PC-3 (cell line): ENCODE results near the gene SHROOM3. TPM values are rescaled to one million over a fixed set of nuclear protein-coding genes. Genes with fewer than 3 reads are reported as not detected.

Source experiments
- ATAC-seq: fragments of 200-7000 bp; cut with Tn5 transposase; 2 replicates; pipeline ENCODE4 v1.9.1; 2020; ENCODE audit warnings: mild to moderate bottlenecking, moderate library complexity
- BruUV-seq: library from RNA; stranded (reverse); fragments of 400-500 nt; replicated peaks from 2 replicates; lab custom pipeline; 2021; lab: Mats Ljungman, UMichigan
- CTCF ChIA-PET: fragments of 300-600 bp; sonication (Branson Sonifier 250); formaldehyde crosslinking; loops from one replicate; lab custom pipeline; 2022; ENCODE audit warnings: antibody characterized with exemption; lab: Charles Lee
- POLR2A ChIA-PET: fragments of 300-600 bp; sonication (Branson Sonifier 250); formaldehyde crosslinking; loops from one replicate; lab custom pipeline; 2022; ENCODE audit warnings: antibody characterized with exemption; ENCODE audit not compliant: unreplicated experiment; lab: Charles Lee
- DNase-seq: peaks from one replicate; pipeline ENCODE4 v3.0.0-alpha.2; 2015
- H2AFZ ChIP-seq: fragments of 300-600 bp; sonication (generic); 2 replicates; pipeline ENCODE4 v1.6.0; 2016; ENCODE audit warnings: antibody characterized with exemption, low read length
- H3F3A ChIP-seq: fragments of 300-600 bp; sonication (generic); one replicate; pipeline ENCODE4 v1.6.0; 2017; ENCODE audit warnings: antibody characterized with exemption, low read length, control low read depth, mild to moderate bottlenecking; ENCODE audit not compliant: unreplicated experiment
- H3K27ac ChIP-seq: fragments of 300-600 bp; sonication (generic); 2 replicates; pipeline ENCODE4 v1.5.1; 2016; ENCODE audit warnings: mild to moderate bottlenecking, low read length
- H3K27me3 ChIP-seq: fragments of 300-600 bp; sonication (generic); 2 replicates; pipeline ENCODE4 v1.6.1; 2016; ENCODE audit warnings: low read length, mixed read lengths
- H3K36me3 ChIP-seq: fragments of 300-600 bp; sonication (generic); 2 replicates; pipeline ENCODE4 v1.6.1; 2016; ENCODE audit warnings: low read depth, mixed run types, low read length, mixed read lengths
- H3K4me1 ChIP-seq: fragments of 300-600 bp; sonication (generic); 2 replicates; pipeline ENCODE4 v1.5.1; 2016; ENCODE audit warnings: low read length; ENCODE audit not compliant: insufficient read depth
- H3K4me2 ChIP-seq: fragments of 300-600 bp; sonication (generic); 2 replicates; pipeline ENCODE4 v1.6.0; 2016; ENCODE audit warnings: low read length
- H3K4me3 ChIP-seq: fragments of 300-600 bp; sonication (generic); 2 replicates; pipeline ENCODE4 v1.5.1; 2016; ENCODE audit warnings: mild to moderate bottlenecking, low read length, mixed read lengths
- H3K79me2 ChIP-seq: fragments of 300-600 bp; sonication (generic); 2 replicates; pipeline ENCODE4 v1.6.1; 2017; ENCODE audit warnings: low read length, mixed read lengths
- H3K9ac ChIP-seq: fragments of 300-600 bp; sonication (generic); 2 replicates; pipeline ENCODE4 v1.6.0; 2016; ENCODE audit warnings: mild to moderate bottlenecking, low read length
- H3K9me2 ChIP-seq: fragments of 300-600 bp; sonication (generic); replicated peaks from 2 replicates; pipeline ENCODE4 v1.6.1; 2016; ENCODE audit warnings: mixed run types, low read length, mixed read lengths
- H3K9me3 ChIP-seq: fragments of 300-600 bp; sonication (generic); 2 replicates; pipeline ENCODE4 v1.6.1; 2016; ENCODE audit warnings: low read length, mixed read lengths
- H4K20me1 ChIP-seq: fragments of 300-600 bp; sonication (generic); 2 replicates; pipeline ENCODE4 v1.6.1; 2016; ENCODE audit warnings: low read length, mixed read lengths
- EZH2 ChIP-seq: fragments of 300-600 bp; sonication (generic); IDR thresholded peaks from one replicate; pipeline ENCODE4 v1.6.1; 2017; ENCODE audit warnings: antibody characterized with exemption, mild to moderate bottlenecking, low read length; ENCODE audit not compliant: unreplicated experiment
- EZH2phosphoT487 ChIP-seq: fragments of 300-600 bp; sonication (generic); IDR thresholded peaks from 2 replicates; pipeline ENCODE4 v1.6.1; 2018; ENCODE audit warnings: mild to moderate bottlenecking, antibody characterized with exemption, low read length, borderline replicate concordance
- intact Hi-C: fragments of 100-400 bp; cut with micrococcal nuclease; formaldehyde crosslinking; loops from 2 replicates; pipeline ENCODE4 v1.9.0; 2023
- total RNA-seq: library from RNA; depleted of rRNA; stranded (reverse); fragments of >200 nt; gene quantifications from 2 replicates; pipeline ENCODE4 v1.2.3, GENCODE V29; 2014
- TF ChIP-seq, protein P1 (sequence below): fragments of 300-600 bp; sonication (generic); conservative IDR thresholded peaks from 2 replicates; pipeline ENCODE4 v1.5.1; 2017; ENCODE audit warnings: antibody characterized with exemption, low read depth, mild to moderate bottlenecking, low read length

The SHROOM3 gene
- total RNA-seq, 1 experiment from 2014 or later = 27.8 TPM

GRCh38 chr4:76733068-76733771 lies 298.2 kb downstream of the SHROOM3 start:
- DNase-seq (peak; percentile 70), ATAC-seq (peak; percentile 78)
- Histone ChIP-seq H2AFZ (no peak overlapping the region), H3K4me1 (peaks cover 6% of the 10 kb centered on the region; the same call in 1 of the 2 replicates), H3K27me3 (no peaks in the 10 kb centered on the region), H3K9me2 (no peaks in the 10 kb centered on the region), H4K20me1 (no peaks in the 10 kb centered on the region), H3K79me2 (no peaks in the 10 kb centered on the region), H3K4me2 (no peak overlapping the region), H3K9me3 (no peaks in the 10 kb centered on the region), H3F3A (no peaks in the 10 kb centered on the region), H3K36me3 (no peaks in the 10 kb centered on the region), H3K9ac (no peak overlapping the region), H3K4me3 (no peak overlapping the region), H3K27ac (no peak overlapping the region; the same call in 1 of the 2 replicates)
- intact Hi-C loops = loop anchor here (1.0 to 5.0 kb wide), 2 partner anchors 41 to 222 kb away; no protein-coding TSS in a partner anchor
- ChIA-PET POLR2A (no interaction called here), CTCF (no interaction called here)
- TF ChIP-seq EZH2 = no peak
- TF ChIP-seq, protein P1, sequence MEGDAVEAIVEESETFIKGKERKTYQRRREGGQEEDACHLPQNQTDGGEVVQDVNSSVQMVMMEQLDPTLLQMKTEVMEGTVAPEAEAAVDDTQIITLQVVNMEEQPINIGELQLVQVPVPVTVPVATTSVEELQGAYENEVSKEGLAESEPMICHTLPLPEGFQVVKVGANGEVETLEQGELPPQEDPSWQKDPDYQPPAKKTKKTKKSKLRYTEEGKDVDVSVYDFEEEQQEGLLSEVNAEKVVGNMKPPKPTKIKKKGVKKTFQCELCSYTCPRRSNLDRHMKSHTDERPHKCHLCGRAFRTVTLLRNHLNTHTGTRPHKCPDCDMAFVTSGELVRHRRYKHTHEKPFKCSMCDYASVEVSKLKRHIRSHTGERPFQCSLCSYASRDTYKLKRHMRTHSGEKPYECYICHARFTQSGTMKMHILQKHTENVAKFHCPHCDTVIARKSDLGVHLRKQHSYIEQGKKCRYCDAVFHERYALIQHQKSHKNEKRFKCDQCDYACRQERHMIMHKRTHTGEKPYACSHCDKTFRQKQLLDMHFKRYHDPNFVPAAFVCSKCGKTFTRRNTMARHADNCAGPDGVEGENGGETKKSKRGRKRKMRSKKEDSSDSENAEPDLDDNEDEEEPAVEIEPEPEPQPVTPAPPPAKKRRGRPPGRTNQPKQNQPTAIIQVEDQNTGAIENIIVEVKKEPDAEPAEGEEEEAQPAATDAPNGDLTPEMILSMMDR = peak; percentile 80
- no TSS peak for BruUV-seq

DNA sequence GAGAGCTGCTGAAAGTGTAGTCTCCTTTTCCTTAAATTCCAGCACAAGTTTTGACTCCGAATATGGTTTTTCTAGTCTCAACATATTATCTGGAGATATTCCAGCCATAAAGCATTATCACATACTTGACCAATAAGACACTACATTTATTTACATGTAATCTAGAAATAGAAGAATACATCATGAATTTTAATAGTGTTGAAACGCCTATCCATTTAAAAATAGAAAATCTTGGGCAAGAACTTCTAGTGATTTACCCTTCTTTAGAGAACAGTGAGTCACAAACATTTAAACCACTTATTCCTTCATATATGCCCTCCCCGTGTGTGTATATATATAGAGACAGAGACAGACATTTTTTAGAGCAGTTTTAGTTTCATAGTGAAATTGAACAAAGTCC lies 301.4 kb downstream of the SHROOM3 start:
- Histone ChIP-seq H3K9me2 (no peaks in the 10 kb centered on the region), H3K9ac (no peak overlapping the region), H3K9me3 (no peaks in the 10 kb centered on the region), H3K79me2 (no peaks in the 10 kb centered on the region), H3K27ac (no peak overlapping the region), H3K27me3 (no peaks in the 10 kb centered on the region), H4K20me1 (no peaks in the 10 kb centered on the region), H3K36me3 (no peaks in the 10 kb centered on the region), H3K4me1 (peaks cover 6% of the 10 kb centered on the region; the same call in 1 of the 2 replicates), H3K4me2 (no peak overlapping the region), H3F3A (no peaks in the 10 kb centered on the region), H2AFZ (no peak overlapping the region), H3K4me3 (no peak overlapping the region)
- ChIA-PET CTCF (no interaction called here), POLR2A (no interaction called here)
- intact Hi-C loops = no loop called here
- BruUV-seq = no TSS peak
- DNase-seq (no peak), ATAC-seq (no peak)
- no peak for TF ChIP-seq EZH2

GRCh38 chr4:76737180-76737579 lies 302.2 kb downstream of the SHROOM3 start:
- no peak for ATAC-seq
- POLR2A ChIA-PET = no interaction called here
- CTCF ChIA-PET = no interaction called here
- Histone ChIP-seq H3K9me3 (no peaks in the 10 kb centered on the region), H3K4me1 (peaks cover 6% of the 10 kb centered on the region; the same call in 1 of the 2 replicates), H3K4me3 (no peak overlapping the region), H3K79me2 (no peaks in the 10 kb centered on the region), H2AFZ (no peak overlapping the region), H3K36me3 (no peaks in the 10 kb centered on the region), H3K9me2 (no peaks in the 10 kb centered on the region), H4K20me1 (no peaks in the 10 kb centered on the region), H3K27ac (no peak overlapping the region), H3K9ac (no peak overlapping the region), H3K27me3 (no peaks in the 10 kb centered on the region), H3K4me2 (no peak overlapping the region), H3F3A (no peaks in the 10 kb centered on the region)
- TF ChIP-seq EZH2phosphoT487 (no peak), EZH2 (no peak)
- TF ChIP-seq, protein P1 = no peak
- no TSS peak for BruUV-seq
- intact Hi-C loops = no loop called here
- DNase-seq = no peak
